Stromal cell of bone marrow (primary cell): Measurements from ENCODE around the gene CCDC89.
"Not testable (repeated sequence)": the region's sequence is repeated elsewhere in the genome, so short reads cannot be mapped to it uniquely, and the experiment has no call there.

Experiments used
- DNase-seq: peaks from one replicate; pipeline ENCODE4 v3.0.0-alpha.2; 2012; ENCODE audit warnings: low read depth

The CCDC89 gene

DNA sequence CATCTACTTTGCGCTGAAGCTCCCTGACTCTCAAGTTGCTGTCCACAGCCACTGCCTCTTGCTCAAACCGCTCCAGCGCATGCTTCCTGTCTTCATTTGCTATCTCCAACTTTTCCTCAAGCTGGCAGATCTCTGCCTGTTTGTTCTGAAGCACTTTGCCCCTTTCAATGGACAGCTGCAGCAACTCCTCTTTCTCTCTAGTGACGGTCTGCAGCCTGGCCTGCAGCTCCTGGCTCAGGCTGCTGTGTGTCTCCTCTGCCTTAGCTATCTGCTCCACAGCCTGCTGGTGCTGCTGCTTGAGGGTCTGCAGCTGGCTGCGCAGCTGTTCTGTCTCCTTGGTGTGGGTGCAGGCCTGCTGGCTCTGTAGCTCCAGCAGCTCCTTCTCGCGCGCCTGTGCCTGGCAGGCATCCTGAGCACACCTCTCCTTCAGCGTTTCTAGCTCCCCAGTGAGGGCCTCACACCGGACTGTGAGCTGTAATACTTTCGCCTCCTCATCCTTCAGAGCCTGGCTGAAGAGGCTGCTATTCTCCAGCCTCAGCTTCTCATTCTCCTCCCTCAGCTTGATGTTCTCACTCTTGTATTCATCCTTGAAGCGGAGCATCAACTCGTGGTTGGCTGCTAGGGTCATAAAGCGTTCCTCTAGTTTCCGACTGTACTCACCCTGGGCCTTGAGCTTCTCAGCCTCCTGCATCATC, 723 bp downstream of the CCDC89 start:
- DNase-seq: no peak

DNA sequence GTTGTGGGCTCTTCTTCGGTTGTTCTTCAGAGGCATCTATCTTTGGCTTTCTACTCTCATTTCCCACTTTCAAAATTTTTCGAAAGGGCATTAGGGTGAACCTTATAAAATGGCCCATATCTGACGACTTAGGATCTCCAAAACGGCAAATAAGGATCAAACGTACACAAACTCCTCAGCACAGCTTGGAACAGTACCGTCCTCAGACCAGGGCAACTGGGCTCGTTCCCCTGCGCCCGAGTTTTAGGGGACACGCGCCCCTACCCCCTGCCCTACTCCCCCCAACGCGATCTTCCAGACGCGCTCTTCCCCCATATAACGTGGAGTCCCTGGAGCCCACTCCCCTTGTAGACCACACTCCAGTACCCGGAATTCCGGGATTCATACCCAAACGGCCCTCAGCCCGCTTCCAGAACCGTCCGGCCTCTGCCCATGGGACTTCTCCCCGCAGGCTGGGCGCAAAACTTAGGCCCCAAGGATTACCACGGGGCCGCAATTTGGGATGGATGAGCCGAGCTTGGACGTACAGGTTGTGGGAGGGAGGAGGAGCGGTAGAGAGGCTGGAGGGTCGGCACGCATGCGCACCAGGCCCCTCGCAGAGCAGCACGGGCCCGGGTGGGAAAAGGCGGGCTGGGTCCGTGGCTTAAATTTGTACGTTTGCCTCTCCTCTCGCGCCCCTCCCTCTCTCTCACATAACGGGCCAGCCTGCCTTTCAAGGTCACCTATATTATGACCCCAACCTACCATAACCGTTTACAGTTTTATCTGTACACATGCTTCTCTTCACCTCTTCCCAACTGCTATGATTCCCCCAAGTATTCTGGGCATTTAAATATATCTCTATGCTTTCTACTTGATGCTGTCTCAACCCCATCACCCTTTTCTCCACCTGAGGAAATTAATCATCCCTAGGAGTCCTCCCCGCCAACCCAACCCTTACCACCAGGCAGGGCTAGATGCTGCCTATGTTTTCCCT, 3.4 kb downstream of the CCDC89 start:
- no peak for DNase-seq

DNA sequence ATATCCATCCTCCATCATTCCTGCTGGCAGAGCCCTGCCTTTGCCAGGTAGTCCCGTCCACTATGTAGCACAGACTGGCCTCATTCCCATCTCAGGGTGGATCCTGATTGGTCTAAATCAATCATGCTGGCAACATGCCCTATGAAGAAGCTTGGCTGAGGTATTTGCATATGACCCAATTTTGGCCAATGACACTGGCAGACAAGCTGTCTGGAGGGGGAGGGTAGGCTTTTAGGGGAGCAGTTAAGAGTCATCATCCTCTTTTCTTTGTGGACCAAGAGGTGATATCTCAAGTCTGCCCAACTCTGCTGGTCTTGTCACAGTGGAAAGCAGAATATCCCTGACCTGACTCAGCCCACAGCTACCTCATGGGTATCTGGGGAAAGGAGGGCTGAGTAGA, 5.1 kb downstream of the CCDC89 start:
- no peak for DNase-seq

DNA sequence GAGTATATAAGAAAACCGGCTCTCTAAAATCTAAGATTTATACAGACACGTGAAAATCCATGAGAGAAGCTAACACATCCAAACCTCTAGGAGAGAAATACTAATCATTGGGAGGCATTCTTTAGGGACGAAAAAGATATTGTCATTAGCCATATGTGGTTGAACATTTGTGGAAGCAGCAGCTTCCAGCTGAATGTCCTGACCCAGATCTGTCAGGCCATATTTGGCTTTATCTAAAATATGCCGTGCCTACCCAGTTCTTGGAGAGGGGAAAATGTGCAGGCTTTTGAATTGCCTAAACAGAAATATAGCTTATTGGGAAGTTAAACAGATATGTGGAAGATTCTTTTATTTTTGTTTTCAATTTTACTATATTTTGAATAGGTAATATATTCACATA, 6.4 kb downstream of the CCDC89 start:
- no peak for DNase-seq

DNA sequence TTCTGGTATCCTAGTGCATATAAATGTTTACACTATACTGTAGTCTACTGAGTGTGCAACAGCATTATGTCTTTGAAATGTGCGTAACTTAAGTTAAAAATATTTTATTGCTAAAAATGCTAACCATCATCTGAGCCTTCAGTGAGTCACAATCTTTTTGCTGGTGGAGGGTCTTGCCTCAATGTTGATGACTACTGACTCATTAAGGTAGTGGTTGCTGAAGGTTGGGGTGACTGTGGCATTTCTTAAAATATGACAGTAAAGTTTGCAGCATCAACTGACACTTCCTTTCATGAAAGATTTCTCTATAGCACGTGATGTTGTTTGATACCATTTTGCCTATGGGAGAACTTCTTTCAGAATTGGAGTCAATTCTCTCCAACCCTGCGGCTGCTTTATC, 12.6 kb downstream of the CCDC89 start:
- DNase-seq: no peak

DNA sequence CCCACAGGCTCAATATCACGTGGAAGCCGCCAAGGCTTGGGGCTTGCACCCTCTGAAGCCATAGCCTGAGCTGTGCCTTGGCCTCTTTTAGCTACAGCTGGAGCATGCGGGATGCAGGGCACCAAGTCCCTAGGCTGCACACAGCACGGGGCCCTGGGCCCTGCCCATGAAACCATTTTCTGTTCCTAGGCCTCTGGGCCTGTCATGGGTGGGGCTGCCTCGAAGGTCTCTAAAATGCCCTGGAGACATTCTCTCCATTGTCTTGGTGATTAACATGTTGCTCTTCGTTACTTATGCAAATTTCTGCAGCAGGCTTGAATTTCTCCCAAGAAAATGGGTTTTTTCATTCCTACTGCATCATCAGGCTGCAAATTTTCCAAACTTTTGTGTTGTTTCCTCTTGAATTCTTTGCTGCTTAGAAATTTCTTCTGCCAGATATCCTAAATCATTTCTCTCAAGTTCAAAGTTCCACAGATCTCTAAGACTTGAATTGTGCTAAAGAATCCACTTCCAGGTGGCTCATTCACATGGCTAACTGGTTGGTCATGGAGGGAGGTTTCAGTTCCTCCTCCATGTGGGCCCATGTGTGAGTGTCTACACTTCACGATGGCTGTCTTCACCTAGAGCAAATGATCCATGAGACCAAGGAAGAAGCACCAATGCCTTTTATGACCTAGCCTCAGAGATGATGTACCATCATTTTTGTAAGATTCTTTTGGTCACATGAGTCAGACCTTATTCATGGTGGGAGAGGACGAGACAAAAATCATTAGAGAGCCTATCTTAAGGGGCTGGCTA, 13.7 kb downstream of the CCDC89 start:
- no peak for DNase-seq

DNA sequence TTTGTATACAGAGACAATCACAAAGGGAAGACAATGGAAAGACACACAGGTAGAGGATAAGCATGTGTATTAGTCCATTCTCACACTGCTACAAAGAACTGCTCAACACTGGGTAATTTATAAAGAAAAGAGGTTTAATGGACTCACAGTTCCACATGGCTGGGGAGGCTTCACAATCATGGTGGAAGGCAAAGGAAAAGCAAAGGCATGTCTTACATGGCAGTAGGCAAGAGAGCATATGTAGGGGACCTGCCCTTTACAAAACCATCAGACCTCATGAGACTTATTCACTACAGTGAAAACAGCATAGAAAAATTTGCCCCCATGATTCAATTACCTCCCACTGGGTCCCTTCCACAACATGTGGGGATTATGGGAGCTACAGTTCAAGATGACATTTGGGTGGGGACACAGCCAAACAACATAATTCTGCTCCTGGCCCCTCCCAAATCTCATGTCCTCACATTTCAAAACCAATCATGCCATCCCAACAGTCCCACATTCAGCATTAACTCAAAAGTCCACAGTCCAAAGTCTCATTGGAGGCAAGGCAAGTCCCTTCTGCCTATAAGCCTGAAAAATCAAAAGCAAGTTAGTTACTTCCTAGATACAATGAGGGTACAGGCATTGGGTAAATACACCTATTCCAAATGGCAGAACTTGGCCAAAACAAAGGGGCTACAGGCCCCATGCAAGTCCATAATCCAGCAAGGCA, 14.9 kb downstream of the CCDC89 start:
- DNase-seq: not testable (repeated sequence)

DNA sequence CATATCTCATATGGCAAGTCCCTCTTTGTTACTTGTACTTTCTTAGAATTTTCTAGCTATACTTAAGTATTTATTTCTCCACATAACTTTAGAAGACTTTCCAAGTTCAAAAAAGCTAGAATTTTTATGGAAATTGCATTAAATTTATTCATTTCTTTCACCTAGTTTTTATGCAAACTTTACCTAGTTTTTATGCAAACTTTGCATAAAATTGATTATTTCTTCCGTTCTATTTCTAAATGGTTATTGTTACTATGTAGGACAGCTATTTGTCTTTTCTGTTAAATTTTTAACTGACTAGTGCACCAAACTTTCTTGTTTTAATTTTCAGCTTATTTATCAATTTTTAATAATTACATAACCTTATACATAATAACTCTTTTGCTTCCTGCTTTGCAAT, 17.8 kb downstream of the CCDC89 start:
- no peak for DNase-seq

DNA sequence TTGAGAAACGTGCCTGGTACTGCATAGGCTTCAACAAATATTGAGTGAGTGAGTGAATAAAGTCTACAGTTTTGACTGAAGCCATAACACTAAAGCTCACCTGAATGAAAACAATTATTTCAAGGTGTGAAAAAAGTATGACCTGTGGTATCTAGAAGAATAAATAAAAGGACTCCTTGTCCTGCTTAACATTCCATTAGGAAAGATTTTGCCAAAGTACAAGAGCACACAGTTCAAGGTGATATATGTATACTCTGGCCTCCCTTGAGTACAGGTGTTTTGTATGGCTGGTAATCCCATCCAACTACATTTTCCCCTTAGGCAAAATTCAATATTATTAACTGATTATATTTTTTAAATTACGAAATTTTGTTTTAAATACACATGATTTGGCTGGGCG, 19.3 kb downstream of the CCDC89 start:
- DNase-seq: no peak

DNA sequence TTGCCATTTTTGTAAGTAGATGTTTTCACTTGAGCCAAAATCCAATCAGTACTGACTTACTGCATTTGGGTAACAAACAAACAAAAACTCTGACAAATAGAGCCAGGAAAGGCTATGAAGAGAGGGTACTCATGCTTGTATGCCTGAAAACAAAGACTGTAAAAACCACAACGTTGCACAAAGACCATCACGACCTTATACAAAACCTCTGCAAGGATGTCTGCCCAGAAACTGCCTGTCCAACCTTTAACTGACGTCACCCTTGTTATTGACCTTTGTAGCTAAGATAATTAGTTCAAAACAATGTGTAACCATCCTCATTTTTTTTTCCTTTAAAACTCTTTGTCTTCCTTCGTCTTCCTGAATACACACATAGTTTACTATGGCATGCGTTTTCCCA, 20.3 kb downstream of the CCDC89 start:
- no peak for DNase-seq

DNA sequence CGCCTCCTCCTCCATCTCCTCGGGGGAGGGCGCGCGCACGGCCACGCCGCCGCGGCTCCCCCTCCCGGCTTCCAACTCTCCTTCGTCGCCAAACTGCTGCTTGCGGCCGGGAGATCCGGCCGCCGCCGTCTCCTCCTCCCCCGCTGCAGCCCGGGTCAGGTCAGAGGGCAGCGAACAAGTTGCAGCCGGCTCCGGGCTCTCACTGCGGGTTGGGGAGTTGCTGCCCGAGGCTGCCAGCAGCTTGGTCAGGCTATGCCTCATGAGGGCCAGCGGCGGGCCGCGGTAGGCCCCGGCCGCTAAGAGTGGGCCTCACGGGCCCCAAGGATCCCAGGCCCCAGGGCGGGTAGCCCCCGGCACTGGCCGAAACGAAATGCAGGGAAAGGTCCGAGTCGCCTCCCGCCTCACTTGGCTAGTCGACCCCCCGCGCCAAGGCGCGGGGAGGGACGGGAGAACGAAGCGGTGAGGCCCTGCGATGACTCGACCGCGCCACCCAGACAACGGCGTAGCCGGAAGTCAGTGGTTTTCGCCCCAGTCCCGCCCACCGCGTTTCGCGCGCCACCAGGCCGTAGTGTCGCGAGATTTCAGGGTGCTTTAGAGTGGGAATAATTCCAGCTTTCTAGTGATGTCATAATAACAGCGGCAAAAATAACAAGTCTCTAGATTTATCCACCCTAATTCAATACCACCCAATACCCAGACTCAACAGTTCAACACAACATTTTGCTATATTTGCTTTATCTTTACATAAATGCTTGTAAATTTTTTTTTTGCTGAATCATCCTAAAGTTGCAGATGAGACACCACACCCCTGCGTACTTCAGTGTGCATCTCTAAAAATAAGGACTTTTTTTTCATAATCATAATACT, 21.1 kb downstream of the CCDC89 start, which contains the start of gene CREBZF:
Gene CREBZF (minus strand): TSS at position 515 of the 867 bp plus-strand sequence. CDS start 254 bp downstream, at position 261.
- DNase-seq: peak; percentile 86

DNA sequence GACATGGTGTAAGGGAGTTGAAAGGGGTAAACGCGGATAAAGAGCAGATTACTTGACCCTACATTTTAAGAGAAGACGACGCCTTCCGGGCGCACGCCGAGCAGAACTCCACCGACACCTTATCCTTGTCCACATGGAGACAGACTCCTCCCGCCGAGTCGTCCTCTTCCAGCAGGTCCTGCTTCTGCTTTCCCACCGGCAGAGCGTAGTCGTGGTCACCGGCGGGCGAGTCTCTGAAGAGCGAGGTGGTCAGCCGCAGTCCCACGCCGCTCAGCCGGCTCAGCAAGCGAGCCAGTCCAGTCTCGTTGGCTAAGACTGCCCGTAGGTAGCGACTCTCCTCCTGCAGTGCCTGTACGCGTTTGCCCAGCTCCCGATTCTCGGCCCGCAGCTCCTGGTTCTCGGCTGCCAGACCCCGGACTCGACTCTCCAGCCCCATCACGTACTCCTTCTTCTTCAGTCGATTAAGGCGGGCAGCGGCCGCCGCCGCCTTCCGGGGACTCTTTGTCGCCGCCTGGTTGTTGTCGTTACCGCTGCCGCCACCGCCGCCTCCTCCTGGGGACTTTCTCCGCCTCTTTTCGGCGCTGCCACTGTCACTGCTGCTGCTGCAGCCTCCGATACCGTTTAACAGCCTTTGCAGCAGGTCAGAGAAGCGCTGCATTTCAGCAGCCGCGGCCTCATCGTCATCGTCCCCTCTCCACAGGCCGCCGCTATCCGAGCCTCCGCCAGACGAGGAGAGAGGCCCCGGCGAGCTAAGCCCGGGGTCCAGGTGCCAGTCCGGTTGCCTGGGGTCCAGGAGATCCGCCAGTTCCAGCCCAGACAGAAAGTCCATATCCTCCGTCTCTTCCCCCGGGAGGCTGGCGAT, 22.0 kb downstream of the CCDC89 start:
- no peak for DNase-seq

DNA sequence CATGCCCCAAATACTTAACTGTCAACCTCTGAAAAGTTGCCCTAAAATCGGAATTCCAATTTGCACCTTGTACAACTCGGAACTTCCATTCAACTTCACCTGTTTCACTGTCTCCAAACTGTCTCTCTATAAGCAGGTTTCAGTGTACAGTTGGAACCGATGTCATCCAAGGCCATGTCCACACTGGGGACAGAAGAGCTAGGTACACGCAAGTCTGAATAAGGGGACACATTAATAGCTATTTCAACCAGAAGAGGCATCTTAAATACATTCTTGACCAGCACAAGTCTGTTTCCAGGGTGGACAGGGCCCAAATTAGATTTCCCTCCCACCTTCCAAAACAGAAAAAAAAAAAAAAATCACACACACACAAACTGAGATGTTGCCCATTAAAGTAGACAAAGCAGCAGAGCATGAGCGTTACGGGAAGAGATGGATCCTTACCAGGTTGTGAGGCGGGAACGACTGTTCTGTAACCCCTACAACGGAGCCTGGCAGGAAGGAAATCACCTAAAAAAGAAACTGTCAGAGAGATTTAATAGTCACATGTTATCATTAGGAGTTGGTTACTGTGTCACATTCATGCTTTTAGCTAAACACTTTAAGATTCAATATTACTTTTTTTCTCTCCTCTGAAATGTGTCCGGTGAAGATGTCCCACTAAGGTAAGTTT, 22.8 kb downstream of the CCDC89 start:
- no peak for DNase-seq

DNA sequence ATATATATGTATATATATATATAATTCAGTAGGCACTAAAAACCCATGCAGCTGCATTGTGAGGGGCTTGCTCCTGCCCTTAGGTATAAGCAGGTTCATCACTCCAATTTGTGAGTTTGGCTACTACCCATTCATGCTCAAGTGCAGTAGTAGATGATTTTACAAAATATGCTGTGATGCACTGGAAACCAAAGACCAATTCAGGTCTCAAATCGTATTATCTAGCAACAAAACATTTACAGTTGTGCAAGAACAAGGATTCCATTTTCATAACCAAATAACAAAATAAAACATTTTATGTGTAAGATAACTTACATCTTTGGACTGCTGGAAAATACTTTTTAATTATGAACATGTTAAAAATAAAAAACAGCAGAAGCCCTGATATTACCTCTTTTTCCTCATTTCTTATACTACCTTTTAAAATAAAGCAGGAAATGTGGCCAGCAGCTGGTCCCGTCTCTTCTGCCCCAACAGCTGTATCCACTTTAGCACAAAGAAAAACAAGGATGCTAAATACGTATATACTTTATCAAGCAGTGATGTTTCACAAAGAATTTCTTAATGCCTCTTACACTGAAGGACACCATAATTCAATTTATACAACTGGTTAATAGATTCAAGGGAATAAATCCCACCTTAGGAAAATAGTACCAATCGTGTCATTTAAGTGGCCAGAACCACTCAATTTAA, 23.9 kb downstream of the CCDC89 start:
- no peak for DNase-seq

DNA sequence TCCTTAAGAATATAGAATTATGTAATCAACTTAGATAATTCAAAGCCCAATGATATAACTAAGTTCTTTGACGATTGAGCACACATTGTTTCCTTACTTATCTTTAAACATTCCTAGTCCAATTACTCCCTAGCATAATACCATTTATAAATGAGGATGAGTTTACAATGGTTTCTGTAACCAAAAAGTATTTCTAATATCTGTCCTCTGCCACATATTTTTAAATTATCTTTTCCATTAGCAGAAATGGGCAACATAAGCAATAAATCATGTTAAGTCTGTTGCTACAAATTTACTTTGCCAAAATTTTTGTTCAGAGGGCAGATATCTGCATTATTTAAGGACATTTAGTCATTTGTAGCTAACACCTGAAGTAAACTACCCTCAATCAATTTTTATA, 27.8 kb downstream of the CCDC89 start:
- no peak for DNase-seq

DNA sequence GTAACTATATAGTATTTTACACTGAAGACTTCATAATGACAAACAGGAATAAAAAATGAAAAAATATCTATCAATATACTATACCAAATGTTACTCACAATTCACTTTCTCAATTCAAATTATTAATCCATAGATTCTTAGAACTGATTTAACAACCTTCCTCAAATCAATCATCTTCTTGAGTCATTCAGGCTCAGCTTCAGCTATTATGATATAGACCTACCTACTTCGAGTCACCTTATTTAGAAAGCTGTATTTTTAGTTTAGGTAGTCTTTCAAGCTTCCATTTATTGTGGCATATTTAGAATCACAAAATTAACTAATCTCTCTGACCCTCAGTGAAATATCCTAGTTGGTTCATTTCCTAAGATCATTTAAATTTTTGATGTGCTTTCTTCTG, 29.2 kb downstream of the CCDC89 start:
- no peak for DNase-seq

DNA sequence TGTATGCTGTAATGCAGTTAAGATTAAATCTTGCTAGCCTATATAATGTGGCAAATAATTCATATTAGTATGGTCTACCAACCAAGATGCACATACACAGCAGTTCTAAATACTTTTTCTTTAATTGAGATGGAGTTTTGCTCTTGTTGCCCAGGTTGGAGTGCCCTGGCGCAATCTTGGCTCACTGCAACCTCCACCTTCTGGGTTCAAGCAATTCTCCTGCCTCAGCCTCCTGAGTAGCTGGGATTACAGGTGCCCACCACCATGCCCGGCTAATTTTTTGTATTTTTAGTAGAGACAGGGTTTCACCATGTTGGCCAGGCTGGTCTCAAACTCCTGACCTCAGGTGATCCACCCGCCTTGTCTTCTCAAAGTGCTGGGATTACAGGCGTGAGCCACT, 31.7 kb downstream of the CCDC89 start:
- not testable (repeated sequence) for DNase-seq

DNA sequence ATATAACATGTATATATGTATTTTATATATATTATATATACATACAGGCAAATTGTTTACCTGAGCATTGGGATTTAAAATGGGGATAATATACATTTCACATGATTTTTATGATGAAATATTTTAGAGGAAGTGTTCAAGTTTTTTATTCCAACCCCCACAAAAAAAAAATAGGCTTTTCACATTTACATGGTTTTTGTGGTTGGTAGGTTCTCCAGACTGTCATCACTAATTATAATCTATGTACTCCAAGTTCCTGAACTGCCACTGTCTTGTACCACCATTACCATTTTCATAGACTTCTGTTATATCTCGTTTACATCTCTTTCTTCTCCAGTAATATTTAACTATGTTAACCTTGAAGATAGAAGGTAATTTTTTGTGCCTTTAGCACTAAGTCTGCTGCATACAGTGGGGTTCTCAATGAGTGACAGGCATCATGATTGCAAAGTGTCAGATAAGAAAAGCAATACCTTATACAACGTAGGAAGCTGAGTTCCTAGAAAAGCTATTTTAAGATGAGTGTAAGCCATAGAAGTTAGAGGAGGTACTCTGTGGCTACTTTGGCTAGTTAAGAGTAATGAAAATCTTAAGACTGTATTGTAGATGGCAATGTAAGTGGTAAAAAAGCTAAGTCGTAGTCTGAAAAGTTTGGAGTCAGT, 33.1 kb downstream of the CCDC89 start:
- no peak for DNase-seq
